ENCODE measurements around the gene ERG.

Gene ERG

DNA sequence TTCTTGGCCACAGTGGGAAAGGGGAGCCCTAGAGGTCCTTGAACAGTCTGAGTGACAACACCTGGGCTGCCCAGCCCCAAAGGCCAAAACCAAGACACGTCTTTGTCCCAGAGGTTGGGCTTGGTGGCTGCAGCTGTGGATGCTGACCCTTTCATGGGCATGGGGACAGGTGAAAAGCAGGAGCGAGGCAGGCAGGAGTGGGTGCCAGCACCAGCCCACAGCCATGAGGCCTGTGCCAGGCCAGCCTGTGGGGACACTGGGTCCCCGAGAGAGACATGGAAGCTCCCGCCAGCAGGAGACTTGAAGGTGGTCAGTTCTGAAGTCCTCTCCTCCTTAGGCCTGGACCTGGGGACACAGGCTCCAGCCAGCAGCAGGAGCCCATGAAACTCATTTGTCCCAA, 142.9 kb downstream of the ERG start:
- no peak for DNase-seq

DNA sequence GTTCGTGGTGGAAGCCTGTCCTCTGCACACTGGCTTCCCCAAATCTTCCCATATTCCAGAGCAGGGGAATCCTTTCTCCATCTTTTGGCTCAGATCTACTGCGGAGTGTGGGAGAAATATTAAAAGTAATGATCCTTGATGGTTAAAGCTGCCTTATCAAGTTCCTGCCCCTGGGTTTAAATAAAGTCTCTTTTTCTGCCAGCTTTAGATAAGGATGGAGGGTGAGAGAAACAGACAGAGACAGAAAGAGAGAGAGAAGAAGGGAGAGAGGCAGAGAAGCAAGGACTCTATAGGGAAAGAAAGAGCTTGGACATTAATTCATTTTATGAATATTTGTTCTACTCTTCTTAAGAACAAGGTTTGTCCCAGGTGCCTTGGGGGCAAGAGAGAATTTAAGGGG, 143.5 kb downstream of the ERG start:
- DNase-seq, result no peak

DNA sequence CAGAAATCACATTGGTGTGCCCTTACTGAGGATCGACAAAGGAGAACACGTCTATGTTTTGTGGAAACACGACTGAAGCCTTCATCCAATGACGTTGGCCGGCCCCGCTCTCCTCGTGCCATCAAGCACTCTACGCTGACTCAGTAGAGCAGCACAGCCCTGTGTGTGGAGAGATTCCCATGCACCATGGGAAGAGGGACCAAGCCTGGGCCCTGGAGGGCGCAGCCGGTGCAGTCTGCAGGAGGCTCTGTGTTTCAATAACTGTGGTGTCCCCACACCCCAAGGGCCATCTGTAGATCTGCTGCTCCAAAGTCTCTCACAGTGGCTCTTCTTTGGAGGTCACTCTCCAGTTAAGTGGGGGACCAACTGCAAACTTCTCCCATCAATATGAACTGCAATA, 144.0 kb downstream of the ERG start:
- DNase-seq, result no peak

DNA sequence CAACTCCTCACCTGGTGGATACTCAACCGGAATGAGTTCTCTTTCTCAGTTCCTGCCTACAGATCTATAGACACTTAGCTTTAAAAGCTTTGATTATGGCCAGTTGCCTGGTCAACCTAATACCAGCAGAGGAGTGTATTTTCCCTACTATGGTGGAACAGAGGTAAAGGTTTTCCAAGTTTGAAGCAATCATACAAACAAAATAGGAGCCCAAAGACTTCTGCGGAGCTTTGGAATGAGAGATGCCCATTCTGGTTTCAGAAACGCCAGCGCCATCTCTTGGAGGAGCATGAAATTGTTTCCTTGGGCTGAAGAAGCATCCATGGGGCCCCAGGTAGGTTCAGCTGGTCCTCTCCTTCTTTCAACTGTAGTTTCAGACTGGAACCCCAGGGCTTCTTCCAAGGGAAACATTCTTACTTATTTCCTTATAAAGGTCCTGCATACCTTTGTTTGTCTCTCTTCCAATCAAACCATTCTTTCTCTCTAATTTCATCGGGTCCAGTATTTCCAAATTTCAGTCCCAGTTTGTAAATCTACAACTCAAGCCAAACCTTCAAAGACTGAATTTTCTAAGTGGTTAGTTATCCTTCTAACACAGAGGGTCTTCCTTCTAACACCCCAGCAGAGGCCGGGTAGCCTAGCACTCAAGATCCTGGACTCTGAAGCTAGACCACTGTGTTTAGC, 145.6 kb downstream of the ERG start:
- peak; percentile 17 to 81 (median 66) for DNase-seq

DNA sequence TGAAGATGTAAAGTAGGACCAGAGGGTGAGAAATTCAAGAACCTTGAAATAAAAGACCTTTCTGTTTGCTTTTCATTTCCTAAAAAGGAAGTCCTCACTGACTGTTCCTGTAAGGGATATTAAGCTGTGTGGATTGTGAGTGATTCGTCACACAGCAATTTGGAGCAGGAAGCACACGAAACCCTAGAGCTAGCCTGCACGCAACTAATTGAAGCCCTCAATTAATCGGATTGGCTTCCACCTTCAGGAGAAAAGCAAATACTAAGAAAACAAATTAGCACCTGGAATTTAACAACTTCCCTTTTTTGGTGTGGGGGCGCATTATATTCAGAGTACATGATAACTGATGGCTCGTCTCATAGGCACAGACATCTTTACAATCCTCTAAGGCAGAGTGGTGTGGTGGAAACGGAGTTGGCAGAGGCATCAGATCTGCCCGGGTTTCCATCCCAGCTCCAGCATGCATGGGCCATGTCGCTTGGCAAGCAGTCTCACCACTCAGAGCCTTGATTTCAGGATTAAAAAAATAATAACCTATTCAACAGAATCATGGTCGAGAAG, 146.2 kb downstream of the ERG start:
- peak in 2 of 3 experiments; percentile 63 to 82 for DNase-seq

DNA sequence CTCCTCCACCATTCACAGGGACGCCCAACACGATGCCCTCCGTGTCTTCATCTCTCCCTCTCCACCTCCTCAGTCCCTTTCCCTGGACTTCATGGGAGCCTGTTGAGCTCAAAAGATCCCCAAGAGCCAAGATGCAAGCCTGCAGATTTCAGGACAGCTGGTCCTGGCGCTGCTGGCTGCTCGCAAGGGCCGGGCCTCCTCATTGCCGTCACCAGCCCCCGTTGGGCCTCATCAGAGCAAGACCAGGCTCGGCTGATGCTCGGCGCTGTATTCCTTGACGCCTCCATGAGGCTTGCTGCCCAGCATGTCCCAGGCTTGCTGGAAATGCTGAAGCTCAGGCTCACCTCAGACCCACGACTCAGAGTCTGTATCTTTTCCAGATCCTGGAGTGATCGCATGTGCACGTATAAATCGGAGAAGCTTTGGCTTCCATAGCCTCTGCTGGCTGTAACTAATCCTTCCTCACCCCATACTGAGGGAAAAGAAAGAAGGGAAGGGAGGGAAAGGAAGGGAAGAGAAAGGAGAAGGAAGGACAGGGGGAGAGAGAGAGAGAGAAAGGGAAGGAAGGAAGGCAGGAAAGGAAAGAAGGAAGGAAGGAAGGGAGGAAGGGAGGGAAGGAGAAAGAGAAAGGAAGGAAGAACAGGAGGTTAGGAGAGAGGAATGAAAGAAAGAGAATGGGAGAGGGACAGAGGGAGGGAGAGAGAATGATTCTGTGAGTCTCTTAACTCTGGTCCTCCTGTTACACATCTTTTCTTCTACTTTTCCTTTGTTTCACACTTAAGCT, 146.9 kb downstream of the ERG start:
- no peak for DNase-seq

DNA sequence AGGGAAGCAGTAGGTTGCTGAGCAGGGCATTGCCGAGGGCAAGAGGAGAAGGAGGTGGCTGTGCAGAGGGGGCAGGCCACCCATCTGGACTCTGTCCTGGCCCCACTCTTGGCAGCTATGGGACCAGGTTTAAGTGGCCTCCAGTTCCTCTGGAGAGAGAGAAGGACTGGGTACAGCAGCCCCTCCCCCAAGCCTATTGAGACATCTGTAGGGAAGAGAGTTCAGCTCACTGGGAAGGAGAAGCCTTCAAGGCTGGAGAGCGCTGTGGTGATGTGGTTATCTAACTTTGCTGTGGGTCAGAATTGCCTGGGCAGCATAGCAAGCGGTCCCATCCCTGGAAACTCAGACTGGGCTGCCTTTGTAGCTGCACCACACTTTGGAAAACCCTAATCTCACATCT, 147.6 kb downstream of the ERG start:
- no peak for DNase-seq

DNA sequence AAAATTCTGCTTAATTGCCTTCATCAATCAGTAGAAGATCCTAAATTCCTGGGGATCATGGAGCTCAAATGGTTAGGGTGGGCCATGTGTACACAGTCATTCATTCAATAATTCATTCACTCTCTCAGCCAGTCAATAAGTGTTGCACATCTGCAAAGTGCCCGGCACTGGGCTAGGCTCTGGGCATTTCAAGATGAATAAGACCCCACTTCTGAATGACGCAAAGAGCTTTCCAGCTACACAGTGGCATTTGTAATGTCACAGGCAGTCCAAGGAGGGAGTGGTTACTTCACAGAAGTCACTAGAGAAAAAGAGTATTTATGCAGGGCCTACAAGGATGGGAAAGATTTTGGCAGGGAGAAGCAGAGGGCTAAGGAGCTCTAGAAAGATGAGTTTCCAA, 148.3 kb downstream of the ERG start:
- DNase-seq, result no peak

DNA sequence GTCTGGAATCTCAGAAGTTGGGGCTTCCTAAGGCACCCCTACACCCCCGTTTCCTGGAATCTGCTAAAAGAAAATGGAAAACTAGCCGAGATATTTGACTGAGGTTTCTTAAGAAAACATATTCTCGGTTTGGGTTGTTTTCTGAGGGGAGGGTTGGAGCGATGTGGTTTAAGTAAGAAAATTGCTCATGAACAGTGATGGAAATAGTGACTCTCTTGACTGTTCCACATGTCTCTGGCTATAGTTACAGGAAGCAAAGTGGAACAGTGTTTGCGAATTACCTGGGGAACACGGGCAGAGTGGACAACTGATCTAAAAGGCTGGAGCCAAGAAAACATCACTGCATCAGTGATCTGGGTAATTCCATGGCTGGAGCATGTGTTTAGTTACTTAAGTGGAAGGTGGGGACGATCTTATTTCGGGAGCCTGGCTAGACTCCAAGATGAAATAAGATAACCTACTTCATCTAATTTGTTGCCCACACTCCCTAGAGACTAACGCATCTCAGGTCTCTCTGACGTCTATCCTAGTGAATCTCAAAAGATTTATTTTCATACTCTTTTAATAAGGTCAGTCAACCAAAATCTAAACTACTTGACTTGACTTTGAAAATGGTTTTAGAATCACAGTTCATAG, 149.0 kb downstream of the ERG start:
- peak in 2 of 3 experiments; percentile 48 to 54 for DNase-seq

DNA sequence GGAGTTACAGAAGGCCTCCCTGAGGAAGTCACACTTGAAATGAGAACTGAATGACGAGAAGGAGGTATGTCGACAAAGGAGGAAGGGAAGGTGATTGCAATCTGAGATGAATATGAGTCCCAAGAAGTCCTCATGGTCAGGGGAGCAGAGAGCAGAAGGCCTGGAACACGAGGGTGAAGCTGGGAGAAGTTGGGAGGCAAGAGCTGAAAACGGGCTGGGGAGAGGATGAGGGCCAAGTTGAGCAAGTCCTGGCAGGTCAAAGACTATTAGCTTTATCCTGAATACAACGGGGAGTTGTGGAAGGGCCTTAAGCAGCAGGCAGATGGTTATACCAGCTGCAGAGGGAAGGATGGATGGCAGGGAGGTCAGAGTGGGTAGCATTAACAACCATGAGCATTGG, 152.0 kb downstream of the ERG start:
- DNase-seq, result no peak

DNA sequence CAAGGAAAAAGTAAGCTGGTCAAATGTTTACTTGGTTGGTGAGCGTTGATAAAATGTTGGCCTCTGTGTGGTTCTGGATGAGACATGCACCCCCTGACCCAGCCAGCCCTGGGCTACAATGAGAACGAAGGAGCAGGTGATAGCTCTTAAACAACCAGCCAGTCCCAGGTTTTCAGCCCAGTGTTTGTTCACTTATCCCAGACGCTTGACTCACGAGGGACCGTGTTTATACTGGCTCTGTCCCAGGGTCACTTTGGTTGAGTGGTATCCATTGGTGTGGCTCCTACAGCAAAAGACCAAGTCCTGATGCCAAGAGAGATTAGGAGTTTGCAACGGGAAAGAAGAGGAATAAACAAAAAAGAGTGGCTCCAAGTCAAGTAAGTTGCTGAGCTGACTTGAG, 154.6 kb downstream of the ERG start:
- peak in 1 of 3 experiments; percentile 12 for DNase-seq

DNA sequence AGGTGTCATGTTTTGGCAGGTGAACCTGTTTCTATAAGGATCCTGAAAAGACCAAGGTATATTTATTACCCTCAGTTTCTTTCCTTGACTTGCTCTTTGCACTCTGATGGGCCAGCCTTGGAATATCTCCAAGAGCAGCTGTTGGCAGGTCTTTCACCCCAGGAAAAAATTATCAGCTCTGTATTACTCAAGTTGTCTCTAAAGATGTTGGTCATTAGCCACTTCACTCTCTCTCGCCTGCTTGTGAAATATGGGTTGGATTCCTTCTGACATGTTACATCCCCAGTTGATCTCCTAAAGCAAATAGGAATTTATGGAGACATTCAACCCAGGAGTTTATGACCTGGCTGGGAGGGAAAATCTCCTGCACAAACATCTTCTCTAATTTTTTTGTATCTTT, 155.5 kb downstream of the ERG start:
- no peak for DNase-seq

DNA sequence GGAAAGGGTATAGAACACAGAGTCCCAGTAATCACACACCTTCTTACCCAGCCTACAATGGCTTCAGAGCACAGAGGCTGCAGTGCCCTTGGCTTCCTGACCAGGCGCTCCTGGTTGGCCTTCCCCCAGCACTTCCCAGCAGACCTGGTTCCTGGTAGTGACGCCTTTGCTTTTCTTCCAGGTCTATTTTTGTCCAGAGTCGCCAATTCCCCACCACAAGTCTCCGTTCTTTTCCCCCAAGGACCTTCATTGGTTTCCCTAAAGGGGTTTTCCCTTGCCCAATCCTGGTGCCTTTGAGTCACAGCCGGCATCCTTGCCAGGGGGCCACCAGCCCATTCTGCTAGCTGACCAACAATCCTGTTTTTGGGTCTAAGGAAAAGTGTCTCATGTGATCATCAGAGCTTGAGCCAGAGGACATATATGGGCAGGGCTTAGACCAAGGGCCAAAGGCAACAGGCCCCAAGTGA, 156.7 kb downstream of the ERG start:
- no peak for DNase-seq

DNA sequence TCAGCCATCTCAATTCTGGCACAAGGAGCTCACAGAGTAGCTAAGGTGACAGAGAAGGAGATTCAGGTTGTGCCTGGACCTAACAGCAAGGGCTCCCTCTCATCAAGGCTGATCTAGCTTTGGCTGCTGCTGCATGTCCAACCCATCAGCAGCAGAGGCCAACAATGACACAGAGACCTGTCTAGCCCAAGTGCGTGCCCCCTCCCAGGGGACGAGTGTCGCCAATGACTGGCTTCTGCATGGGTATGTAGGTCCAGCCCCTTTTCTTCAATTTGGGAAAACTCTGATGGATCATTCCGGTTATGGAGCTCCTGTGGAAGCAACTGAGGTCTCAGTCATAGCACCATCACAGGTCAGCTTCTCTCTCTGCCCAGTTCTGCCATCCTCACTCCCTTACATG, 158.1 kb downstream of the ERG start:
- DNase-seq, result no peak

DNA sequence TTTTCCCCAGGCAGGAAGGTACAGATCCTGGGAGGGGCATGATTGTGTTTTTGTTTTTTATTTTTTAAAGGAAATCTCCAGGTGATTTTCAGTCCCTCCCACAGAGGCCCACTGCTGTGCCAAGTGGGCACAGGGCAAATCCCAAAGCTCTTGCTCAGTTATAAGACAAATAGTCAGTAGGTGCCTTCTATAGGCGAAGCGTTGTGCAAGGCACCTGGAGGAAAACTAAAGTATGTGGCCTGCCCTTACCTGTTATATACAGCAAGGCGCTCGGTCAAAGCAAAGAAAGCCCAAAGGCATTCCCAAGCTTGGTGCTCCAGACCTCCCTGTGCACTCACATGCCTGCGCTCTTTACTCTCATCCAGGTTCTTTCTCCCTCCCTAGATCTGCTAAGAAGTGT, 160.5 kb downstream of the ERG start:
- DNase-seq, result no peak

DNA sequence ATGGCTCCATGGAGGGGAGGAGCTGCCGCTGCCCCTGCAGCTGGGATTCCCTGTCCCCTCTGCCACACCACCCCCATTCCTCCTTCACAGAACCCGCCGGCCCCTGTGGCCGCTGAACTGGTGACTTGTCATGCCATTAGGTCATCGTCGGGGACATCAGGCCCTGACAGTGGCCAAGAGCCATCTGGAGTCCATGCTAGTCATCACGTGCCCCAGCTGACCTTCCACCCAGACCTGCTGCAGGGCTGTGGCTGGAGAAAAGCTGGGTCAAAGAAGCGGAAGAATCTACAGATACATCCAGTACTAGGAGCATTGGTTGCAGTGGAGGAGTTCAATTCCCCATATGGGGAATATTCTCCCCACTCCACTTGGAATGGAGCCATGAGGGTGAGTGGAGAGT, 163.4 kb downstream of the ERG start:
- DNase-seq, result no peak

DNA sequence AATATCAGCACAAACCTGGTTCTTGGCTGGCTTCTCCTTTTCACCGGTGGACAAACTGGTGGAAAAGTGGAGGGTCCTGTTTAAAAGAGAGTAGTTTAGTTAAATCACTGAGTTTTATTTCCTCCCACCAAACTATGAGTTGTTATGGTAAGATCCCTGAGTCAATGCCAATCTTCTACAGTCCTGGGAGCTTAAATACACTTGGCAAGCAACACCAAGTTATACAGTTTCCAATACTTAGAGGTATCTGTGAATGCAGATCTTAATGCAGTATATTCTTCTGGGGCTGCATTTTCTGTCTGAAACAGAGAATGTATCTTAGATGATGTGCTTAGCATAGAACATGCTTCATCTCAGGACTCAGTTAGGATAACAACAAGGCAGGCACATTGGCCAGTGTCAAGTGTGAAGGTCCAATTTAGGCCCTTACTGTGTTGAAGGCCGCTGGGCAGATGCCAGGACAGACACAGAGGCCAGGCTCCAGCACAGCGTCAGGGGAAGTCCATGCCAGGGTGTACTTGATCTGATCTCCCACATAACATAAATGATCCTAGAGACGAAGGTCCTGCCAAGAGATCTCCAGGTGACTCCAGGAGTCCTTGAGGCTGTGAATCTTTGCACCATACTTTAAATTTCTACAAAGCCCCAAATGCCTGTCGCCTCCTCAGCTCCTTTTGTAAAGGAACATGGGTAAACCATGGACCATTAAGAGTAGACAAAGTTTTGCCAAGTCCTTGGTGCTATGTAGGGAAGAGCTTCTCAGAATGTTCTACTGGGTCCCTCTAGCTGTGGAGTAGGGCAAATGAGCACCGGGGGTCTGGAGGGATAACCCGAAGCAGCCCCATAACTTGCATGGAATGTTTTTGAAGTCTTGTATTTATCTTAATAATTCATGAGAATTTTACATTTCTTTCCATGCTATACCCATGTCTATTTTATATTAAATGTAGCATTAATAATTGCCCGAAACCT, 164.7 kb downstream of the ERG start:
- DNase-seq, result no peak

DNA sequence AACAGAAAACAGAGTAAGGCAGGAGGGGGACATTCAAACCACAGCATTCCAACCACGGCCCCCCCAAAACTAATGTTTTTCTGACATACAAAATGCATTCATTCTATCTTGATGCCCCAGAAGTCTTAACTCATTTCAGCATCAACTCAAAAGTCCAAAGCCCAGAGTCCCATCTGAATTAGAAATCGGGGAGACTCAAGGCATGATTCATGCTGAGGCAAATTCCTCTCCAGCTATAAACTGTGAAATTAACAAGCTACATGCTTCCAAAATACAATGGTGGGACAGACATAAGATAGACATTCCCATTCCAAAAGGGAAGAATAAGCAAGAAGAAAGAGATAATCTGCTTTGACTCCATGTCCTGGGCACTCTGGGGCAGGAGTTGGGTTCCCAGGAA, 167.6 kb downstream of the ERG start:
- DNase-seq, result no peak

Measured in NCI-H1417 (cell line).